HL-60 (cell line): ENCODE measurements around the gene SPATA13.

Experiments used
- DNase-seq, 2 experiments: peaks; one replicate each; pipeline ENCODE4 v3.0.0-alpha.2; 2010 to 2020; ENCODE audit warnings: low read depth in 1 of 2, low spot score in 1 of 2
- H3K27ac ChIP-seq: fragments of 250-450 bp; sonication (Bioruptor Pico); replicated peaks from 2 replicates; pipeline ENCODE4 v1.5.1; 2020; ENCODE audit warnings: mild to moderate bottlenecking, moderate library complexity
- H3K27me3 ChIP-seq: fragments of 250-450 bp; sonication (Bioruptor Pico); 2 replicates; pipeline ENCODE4 v1.5.1; 2021; ENCODE audit warnings: mild to moderate bottlenecking, moderate library complexity; ENCODE audit not compliant: insufficient read depth, poor library complexity, severe bottlenecking
- H3K4me3 ChIP-seq: replicated peaks from 2 replicates; pipeline ENCODE4 v1.5.1; 2011; ENCODE audit warnings: mild to moderate bottlenecking, control low read depth, low read length; ENCODE audit not compliant: insufficient read depth
- GABPA ChIP-seq: IDR thresholded peaks from 2 replicates; pipeline ENCODE4 v1.6.1; 2012; ENCODE audit warnings: low read depth
- POLR2AphosphoS5 ChIP-seq: IDR thresholded peaks from 2 replicates; pipeline ENCODE4 v1.6.1; 2012; ENCODE audit warnings: low read depth
- SPI1 ChIP-seq: IDR thresholded peaks from 2 replicates; pipeline ENCODE4 v1.6.1; 2012; ENCODE audit warnings: low read depth, mild to moderate bottlenecking, borderline replicate concordance
- TF ChIP-seq, protein P1 (sequence below): IDR thresholded peaks from 2 replicates; pipeline ENCODE4 v1.6.1; 2012; ENCODE audit warnings: low read depth; ENCODE audit not compliant: insufficient replicate concordance
- TF ChIP-seq, protein P2 (sequence below): IDR thresholded peaks from one replicate; pipeline ENCODE4 v1.5.1; 2011; ENCODE audit warnings: low read length, control low read depth, inconsistent platforms; ENCODE audit not compliant: insufficient read depth

The SPATA13 gene

DNA sequence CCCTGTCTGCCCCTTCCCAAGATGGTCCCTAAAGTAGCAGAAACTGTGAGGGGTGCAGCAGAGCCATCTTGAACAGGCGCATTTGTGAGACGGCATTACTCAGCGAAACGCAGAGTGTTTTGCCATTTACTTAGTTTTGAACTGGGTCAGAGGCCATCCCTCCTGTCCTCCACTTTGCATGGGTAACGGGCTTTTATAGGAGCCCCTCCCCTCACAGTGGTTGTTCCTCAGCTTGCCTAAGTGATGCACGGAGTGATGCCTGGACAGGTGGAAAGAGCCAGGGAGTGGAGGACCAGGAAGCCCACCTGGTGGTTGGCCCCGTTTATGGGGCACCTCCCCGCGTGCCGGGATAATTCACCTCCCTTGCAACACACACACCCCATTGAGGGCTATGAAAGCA is 80.8 kb downstream of the SPATA13 start:
- no peak for DNase-seq
- Histone ChIP-seq H3K27me3 (no peaks in the 10 kb centered on the region), H3K27ac (no peak overlapping the region), H3K4me3 (no peak overlapping the region)
- TF ChIP-seq SPI1: no peak
- no peak for TF ChIP-seq POLR2AphosphoS5

DNA sequence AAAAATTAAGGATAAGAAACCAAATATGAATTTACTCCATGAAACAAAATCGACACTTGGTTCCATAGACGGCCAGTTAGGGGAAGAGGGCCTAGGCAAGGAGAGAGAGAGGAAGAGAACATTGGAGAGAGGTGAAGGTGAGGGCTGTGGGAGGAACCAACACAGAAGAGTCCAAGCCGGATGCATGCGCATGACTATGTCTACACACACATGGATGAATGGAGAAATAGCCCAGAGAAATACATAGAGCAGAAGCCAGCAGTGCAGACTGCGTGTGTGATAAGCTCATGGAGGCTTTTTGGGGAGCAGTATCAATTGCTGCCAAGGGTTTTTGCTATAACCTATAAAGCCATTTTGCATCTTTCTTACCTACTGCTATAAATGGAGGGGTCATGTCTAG is 81.6 kb downstream of the SPATA13 start:
- no peak for DNase-seq
- Histone ChIP-seq H3K27ac (no peak overlapping the region), H3K27me3 (no peaks in the 10 kb centered on the region), H3K4me3 (no peak overlapping the region)
- TF ChIP-seq GABPA: no peak
- TF ChIP-seq POLR2AphosphoS5: no peak
- TF ChIP-seq, protein P1, sequence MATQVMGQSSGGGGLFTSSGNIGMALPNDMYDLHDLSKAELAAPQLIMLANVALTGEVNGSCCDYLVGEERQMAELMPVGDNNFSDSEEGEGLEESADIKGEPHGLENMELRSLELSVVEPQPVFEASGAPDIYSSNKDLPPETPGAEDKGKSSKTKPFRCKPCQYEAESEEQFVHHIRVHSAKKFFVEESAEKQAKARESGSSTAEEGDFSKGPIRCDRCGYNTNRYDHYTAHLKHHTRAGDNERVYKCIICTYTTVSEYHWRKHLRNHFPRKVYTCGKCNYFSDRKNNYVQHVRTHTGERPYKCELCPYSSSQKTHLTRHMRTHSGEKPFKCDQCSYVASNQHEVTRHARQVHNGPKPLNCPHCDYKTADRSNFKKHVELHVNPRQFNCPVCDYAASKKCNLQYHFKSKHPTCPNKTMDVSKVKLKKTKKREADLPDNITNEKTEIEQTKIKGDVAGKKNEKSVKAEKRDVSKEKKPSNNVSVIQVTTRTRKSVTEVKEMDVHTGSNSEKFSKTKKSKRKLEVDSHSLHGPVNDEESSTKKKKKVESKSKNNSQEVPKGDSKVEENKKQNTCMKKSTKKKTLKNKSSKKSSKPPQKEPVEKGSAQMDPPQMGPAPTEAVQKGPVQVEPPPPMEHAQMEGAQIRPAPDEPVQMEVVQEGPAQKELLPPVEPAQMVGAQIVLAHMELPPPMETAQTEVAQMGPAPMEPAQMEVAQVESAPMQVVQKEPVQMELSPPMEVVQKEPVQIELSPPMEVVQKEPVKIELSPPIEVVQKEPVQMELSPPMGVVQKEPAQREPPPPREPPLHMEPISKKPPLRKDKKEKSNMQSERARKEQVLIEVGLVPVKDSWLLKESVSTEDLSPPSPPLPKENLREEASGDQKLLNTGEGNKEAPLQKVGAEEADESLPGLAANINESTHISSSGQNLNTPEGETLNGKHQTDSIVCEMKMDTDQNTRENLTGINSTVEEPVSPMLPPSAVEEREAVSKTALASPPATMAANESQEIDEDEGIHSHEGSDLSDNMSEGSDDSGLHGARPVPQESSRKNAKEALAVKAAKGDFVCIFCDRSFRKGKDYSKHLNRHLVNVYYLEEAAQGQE: no peak
- TF ChIP-seq SPI1: no peak
- TF ChIP-seq, protein P2, sequence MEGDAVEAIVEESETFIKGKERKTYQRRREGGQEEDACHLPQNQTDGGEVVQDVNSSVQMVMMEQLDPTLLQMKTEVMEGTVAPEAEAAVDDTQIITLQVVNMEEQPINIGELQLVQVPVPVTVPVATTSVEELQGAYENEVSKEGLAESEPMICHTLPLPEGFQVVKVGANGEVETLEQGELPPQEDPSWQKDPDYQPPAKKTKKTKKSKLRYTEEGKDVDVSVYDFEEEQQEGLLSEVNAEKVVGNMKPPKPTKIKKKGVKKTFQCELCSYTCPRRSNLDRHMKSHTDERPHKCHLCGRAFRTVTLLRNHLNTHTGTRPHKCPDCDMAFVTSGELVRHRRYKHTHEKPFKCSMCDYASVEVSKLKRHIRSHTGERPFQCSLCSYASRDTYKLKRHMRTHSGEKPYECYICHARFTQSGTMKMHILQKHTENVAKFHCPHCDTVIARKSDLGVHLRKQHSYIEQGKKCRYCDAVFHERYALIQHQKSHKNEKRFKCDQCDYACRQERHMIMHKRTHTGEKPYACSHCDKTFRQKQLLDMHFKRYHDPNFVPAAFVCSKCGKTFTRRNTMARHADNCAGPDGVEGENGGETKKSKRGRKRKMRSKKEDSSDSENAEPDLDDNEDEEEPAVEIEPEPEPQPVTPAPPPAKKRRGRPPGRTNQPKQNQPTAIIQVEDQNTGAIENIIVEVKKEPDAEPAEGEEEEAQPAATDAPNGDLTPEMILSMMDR: no peak

DNA sequence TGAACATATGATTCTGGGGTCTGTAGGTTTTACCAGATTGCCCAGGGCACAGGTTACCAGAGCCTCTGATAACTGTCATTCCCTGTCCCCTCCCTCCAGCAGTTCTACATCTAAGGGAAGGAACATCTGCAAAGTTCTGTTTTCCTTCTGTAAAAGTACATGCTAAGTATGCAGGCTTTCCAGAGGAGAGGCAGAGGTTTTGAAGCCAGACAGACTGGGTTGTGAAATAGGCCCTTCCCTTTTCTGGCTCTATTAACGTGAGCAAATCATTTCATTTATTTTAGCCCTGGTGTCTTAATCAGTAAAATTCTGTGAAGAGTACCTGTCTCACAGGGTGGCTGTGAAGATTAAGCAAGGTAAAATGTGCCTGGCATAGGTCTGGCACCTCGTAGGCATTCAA is 82.8 kb downstream of the SPATA13 start:
- DNase-seq: peak in 1 of 2 experiments; percentile 65
- H3K27me3 ChIP-seq: no peaks in the 10 kb centered on the region
- H3K4me3 ChIP-seq: no peak overlapping the region
- H3K27ac ChIP-seq: no peak overlapping the region
- no peak for TF ChIP-seq GABPA
- peak; percentile 75 for TF ChIP-seq SPI1

DNA sequence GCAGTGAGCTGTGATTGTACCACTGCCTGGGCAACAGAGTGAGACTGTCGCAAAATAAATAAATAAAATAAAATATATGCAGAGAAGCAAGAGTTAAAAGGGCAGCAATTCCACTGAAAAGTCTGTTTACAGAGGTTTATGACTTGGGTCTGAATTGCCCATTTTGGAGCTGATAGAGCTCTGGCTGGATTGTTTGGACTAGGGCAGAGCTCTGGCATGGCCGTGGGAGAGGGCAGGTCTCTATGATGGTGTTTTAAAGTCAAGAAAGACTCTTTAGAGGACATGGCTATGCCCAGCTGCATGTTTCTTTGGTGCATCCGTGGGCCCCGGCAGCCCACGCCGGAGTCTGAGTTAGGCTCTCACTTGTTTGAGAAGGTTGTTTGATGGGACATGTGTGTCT is 84.3 kb downstream of the SPATA13 start:
- Histone ChIP-seq H3K27me3 (no peaks in the 10 kb centered on the region), H3K27ac (no peak overlapping the region), H3K4me3 (no peak overlapping the region)
- DNase-seq: no peak
- TF ChIP-seq, protein P2: no peak
- TF ChIP-seq POLR2AphosphoS5 (no peak), GABPA (no peak), SPI1 (no peak)
- TF ChIP-seq, protein P1: no peak

DNA sequence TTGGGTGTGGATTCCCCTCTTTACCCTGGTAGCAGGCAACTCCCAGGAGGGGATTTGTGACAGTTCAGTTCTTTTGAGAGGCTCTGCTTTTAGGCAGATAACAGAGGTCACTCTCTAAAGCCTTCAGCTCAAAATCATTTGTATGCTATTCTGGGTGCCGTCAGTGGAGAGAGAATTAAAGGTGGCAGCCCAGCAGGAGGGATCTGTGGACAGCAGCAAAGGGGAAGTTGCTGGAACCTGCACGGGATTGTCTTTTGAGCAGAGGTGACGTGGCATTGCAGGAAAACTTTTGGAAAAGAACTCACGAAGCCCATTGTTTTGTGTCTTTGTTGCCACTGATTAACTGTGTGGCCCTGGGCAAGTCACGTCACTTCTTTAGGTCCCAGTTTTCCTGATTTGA is 86.5 kb downstream of the SPATA13 start:
- no peak for DNase-seq
- Histone ChIP-seq H3K4me3 (no peak overlapping the region), H3K27me3 (no peaks in the 10 kb centered on the region), H3K27ac (no peak overlapping the region)
- TF ChIP-seq, protein P2: no peak
- TF ChIP-seq GABPA: no peak
